Body of pancreas (tissue), 4 donors: ENCODE results near the gene PTPRN2. TPM values are rescaled to one million over a fixed set of nuclear protein-coding genes. Genes with fewer than 3 reads are reported as not detected.
A peak's percentile ranks its signal among the peaks of the same experiment; 100 is the strongest.
"Not testable (repeated sequence)": the region's sequence is repeated elsewhere in the genome, so short reads cannot be mapped to it uniquely, and the experiment has no call there.

Experiments
- ATAC-seq: fragments of 150-250 bp; one replicate; pipeline ENCODE4 v1.9.1; 2016
- DNase-seq, 4 donors: peaks; one replicate each; pipeline ENCODE4 v3.0.0-alpha.2; 2019
- H3K27ac ChIP-seq, 4 donors: fragments of 200-600 bp; sonication (generic); 1 replicate in 3 of 4; 2 replicates in 1 of 4; pipeline versions ENCODE4 v1.5.1 to v1.6.1; 2016 to 2019; ENCODE audit warnings: mild to moderate bottlenecking in 1 of 4, mixed read lengths in 1 of 4, moderate library complexity in 1 of 4
- H3K27me3 ChIP-seq, 2 donors: fragments of 200-600 bp; sonication (generic); one replicate each; pipeline ENCODE4 v1.6.0; 2016; ENCODE audit warnings: mild to moderate bottlenecking in 1 of 2
- H3K36me3 ChIP-seq, 2 donors: fragments of 200-600 bp; sonication (generic); replicated peaks in 1 of 2; 2 replicates each; pipeline ENCODE4 v1.5.1; 2016; ENCODE audit warnings: low read depth in 2 of 2; ENCODE audit not compliant: insufficient read depth in 1 of 2
- H3K4me1 ChIP-seq: fragments of 200-600 bp; sonication (generic); one replicate; pipeline ENCODE4 v1.6.0; 2016
- H3K4me3 ChIP-seq, 2 donors: fragments of 200-600 bp; sonication (generic); 1 replicate in 1 of 2; 2 replicates in 1 of 2; pipeline ENCODE4 v1.5.1; 2016 to 2019
- H3K9me3 ChIP-seq, 3 donors: fragments of 200-600 bp; sonication (generic); 1 replicate in 2 of 3; 2 replicates in 1 of 3; pipeline ENCODE4 v1.5.1; 2016
- CTCF ChIP-seq, 7 experiments: fragments of 450-650 bp in 4 of 7; fragments of 200-600 bp in 3 of 7; sonication (generic) in 3 of 7; IDR thresholded peaks; one replicate each; pipeline ENCODE4 v1.5.1; 2016 to 2019; ENCODE audit warnings: antibody characterized with exemption in 7 of 7
- POLR2A ChIP-seq, 3 donors: fragments of 450-650 bp; IDR thresholded peaks; one replicate each; pipeline ENCODE4 v1.6.1; 2016; ENCODE audit warnings: antibody characterized with exemption in 3 of 3, mild to moderate bottlenecking in 2 of 3
- WGBS, 2 donors: methylation state at CpG; one replicate each; pipeline ENCODE4 v1.1.5; 2017; 5-methylcytosine and 5-hydroxymethylcytosine counted together
- intact Hi-C: fragments of 100-400 bp; cut with DNase I; formaldehyde crosslinking; loops from one replicate; pipeline ENCODE4 v1.15.1; 2023
- total RNA-seq, 2 donors: library from RNA; depleted of rRNA; stranded (reverse); fragments of >200 nt; gene quantifications; one replicate each; pipeline ENCODE4 v1.1.0, GENCODE V29; 2016

PTPRN2 gene
- total RNA-seq, 2 donors from 2014 or later = 31.6 to 76.1 TPM

GRCh38 chr7:158343936-158344455 is 243.6 kb downstream of the PTPRN2 start:
- DNase-seq = peak in 1 of 4 donors; percentile 5
- no peak for TF ChIP-seq CTCF (IDR thresholded peaks at IDR 0.05)
- TF ChIP-seq POLR2A (IDR thresholded peaks at IDR 0.05) = no peak
- WGBS, 2 donors = 77 to 89% methylated on average over 5 to 10 of the region's 10 CpGs

GRCh38 chr7:158343526-158343925 is 244.1 kb downstream of the PTPRN2 start:
- H3K4me1 ChIP-seq = no peaks in the 10 kb centered on the region
- H3K27me3 ChIP-seq = no peaks in the 10 kb centered on the region
- WGBS, 2 donors = 94 to 100% methylated on average over 1 to 20 of the region's 20 CpGs
- H3K36me3 ChIP-seq = no peaks in the 10 kb centered on the region
- H3K4me3 ChIP-seq = no peak overlapping the region
- intact Hi-C loops = no loop called here
- TF ChIP-seq CTCF (IDR thresholded peaks at IDR 0.05) (no peak), POLR2A (IDR thresholded peaks at IDR 0.05) (no peak)
- ATAC-seq (no peak), DNase-seq (no peak)
- no peaks in the 10 kb centered on the region for H3K9me3 ChIP-seq
- H3K27ac ChIP-seq = no peak overlapping the region

More at GRCh38 chr7:158343936-158344455, 243.6 kb downstream of the PTPRN2 start:
- no peaks in the 10 kb centered on the region for H3K4me1 ChIP-seq
- H3K9me3 ChIP-seq = no peaks in the 10 kb centered on the region
- no peaks in the 10 kb centered on the region for H3K36me3 ChIP-seq
- H3K27ac ChIP-seq = no peak overlapping the region
- H3K27me3 ChIP-seq = no peaks in the 10 kb centered on the region
- no peak overlapping the region for H3K4me3 ChIP-seq
- ATAC-seq = no peak
- intact Hi-C loops = no loop called here

GRCh38 chr7:158341097-158341496 is 246.5 kb downstream of the PTPRN2 start:
- H3K27ac ChIP-seq, ATAC-seq, H3K4me3 ChIP-seq, H3K4me1 ChIP-seq, H3K9me3 ChIP-seq, DNase-seq, H3K36me3 ChIP-seq, H3K27me3 ChIP-seq, intact Hi-C loops: not testable (repeated sequence)
- 79% methylated on average over 13 of the region's 15 CpGs for WGBS, 2 donors

- H3K27ac ChIP-seq, H3K4me3 ChIP-seq, DNase-seq, ATAC-seq, intact Hi-C loops, H3K4me1 ChIP-seq, H3K9me3 ChIP-seq, H3K27me3 ChIP-seq, H3K36me3 ChIP-seq: not testable (repeated sequence)
- WGBS, 2 donors = 66 to 74% methylated on average over 9 of the region's 9 CpGs
These were observed 250.7 kb downstream of the PTPRN2 start for GRCh38 chr7:158336952-158337351.

GRCh38 chr7:158332516-158332915 is 255.1 kb downstream of the PTPRN2 start:
- not testable (repeated sequence) for DNase-seq
- WGBS, 2 donors = 82 to 88% methylated on average over 3 to 4 of the region's 5 CpGs

GRCh38 chr7:158331826-158332450 is 255.7 kb downstream of the PTPRN2 start:
- H3K4me1 ChIP-seq, H3K9me3 ChIP-seq, ATAC-seq, DNase-seq, H3K27me3 ChIP-seq, intact Hi-C loops, H3K27ac ChIP-seq, H3K36me3 ChIP-seq, H3K4me3 ChIP-seq: not testable (repeated sequence)
- WGBS, 2 donors = 87 to 90% methylated on average over 18 of the region's 18 CpGs

More at GRCh38 chr7:158332516-158332915, 255.1 kb downstream of the PTPRN2 start:
- H3K27ac ChIP-seq, H3K4me1 ChIP-seq, H3K9me3 ChIP-seq, ATAC-seq, H3K27me3 ChIP-seq, H3K4me3 ChIP-seq, H3K36me3 ChIP-seq, intact Hi-C loops: not testable (repeated sequence)

GRCh38 chr7:158329686-158330085 is 257.9 kb downstream of the PTPRN2 start:
- H3K36me3 ChIP-seq = no peaks in the 10 kb centered on the region
- intact Hi-C loops = no loop called here
- H3K4me3 ChIP-seq = no peak overlapping the region
- no peaks in the 10 kb centered on the region for H3K27me3 ChIP-seq
- no peaks in the 10 kb centered on the region for H3K4me1 ChIP-seq
- DNase-seq (no peak), ATAC-seq (no peak)
- TF ChIP-seq POLR2A (IDR thresholded peaks at IDR 0.05) (no peak), CTCF (IDR thresholded peaks at IDR 0.05) (no peak)
- H3K27ac ChIP-seq = no peak overlapping the region
- no peaks in the 10 kb centered on the region for H3K9me3 ChIP-seq
- 87 to 99% methylated on average over 10 to 13 of the region's 13 CpGs for WGBS, 2 donors
